C1 segment of cervical spinal cord (tissue), 14 donors: ENCODE data around the gene PRODH.
"Not testable (repeated sequence)": the region's sequence is repeated elsewhere in the genome, so short reads cannot be mapped to it uniquely, and the experiment has no call there.

Experiments
- DNase-seq, 14 donors: peaks; one replicate each; lab custom pipeline; 2025; lab: John Stamatoyannopoulos, UW

PRODH gene

GRCh38 chr22:18968011-18968749 is 32.1 kb upstream of the PRODH start:
- DNase-seq: no peak

GRCh38 chr22:18967391-18968010 is 31.4 kb upstream of the PRODH start:
- DNase-seq: peak in 4 of 14 donors; percentile 7 to 54 (median 24)

DNA sequence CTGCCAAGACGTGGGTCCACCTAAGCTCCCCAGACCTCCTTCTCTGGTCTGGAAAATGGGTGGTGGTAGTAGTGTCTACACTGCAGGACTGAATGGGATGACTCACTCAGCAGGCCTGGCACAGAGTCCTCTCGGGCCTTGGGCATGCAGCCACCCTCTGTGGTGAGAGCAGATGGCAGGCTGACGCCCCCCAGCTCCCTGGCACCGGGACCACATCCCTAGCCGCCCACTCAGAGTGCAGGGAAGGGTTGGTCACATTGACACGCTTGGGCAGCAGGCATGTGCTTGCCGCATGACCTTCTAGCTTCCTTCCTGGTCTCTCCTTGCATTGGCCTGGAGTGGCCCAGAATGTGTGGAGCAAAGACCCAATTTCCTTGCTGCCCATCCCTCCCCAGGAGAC is 30.7 kb upstream of the PRODH start:
- peak in 3 of 14 donors; percentile 3 to 93 (median 43) for DNase-seq

DNA sequence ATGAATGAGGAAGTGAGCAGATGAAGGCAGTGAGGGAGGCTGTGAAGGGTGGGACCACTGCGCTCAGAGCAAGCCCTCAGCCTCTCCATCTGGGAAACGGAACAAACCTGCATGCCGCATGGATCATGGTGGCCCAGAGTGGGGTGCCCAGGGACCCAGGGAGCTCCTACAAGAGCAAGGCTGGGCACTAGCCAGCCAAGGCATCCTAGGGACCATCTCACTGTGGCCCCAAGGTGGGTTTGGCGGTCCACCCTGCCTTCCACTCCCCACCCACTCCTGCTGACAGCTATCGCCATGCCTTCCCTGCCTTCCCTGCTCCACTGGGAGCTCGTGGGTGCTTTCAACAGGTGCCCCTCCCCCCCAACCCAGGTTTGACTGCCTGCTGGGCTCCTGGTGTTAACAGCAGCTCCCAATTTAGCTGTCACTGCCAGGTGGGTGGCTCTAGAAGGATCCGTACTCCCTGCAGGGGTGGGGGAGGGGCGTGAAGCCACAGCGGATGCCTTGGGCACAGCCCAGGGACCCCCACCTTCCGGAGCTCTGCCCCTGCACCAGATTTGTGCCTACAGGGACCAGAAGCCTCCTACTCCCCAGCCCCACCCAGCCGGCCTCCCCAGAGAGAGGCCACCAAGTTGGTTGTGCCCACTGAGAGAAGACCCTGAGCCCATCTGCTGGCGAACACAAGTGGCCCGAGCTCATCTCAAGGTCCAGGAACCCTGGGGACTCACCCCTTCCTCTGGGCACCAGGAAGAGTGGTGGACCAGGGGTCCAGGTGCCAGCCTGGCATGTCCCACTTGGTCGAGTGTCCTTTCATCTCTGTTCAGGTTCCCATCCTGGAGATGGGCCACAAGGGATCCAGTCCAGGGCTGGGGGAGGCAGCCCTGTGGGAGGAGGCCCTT is 29.7 kb upstream of the PRODH start:
- no peak for DNase-seq

GRCh38 chr22:18964501-18965265 is 28.6 kb upstream of the PRODH start:
- DNase-seq: not testable (repeated sequence)

DNA sequence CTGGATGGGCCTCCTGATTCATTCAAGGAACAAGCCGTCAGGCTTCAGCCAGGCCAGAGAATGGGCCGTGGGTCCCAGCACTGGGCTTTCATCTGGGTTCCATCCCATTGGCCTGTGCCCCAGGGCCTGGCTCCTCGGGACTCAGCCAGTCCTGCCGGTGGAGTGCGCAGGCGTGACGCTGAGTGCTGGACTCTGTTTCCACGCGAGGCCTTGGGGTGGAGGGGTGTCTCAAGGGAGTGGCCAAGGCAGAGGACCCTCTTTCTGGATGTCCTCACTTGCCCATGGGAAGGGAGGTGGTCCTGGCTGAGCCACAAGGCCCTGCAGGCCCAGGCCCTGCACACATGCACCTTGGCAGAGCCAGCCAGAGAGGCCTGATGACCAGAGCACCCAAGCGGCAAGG is 28.0 kb upstream of the PRODH start:
- peak in 1 of 14 donors; percentile 76 for DNase-seq

DNA sequence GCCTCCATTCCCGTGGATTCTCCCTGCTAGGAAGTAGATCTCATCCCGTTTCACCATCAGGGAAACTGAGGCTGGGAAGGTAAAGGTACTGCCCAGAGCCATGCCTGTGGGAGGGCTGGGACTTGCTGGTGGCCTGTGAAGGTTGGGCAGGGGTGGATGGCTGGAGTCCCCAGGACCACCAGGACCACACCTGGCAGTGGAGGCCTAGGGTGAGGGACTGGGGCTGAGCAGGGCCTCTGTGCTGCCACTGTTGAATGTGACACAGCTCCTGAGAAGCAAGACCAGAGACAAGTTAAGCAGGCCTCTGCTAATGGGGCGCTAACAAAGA is 26.2 kb upstream of the PRODH start:
- DNase-seq: no peak

GRCh38 chr22:18961632-18962307 is 25.7 kb upstream of the PRODH start:
- not testable (repeated sequence) for DNase-seq

DNA sequence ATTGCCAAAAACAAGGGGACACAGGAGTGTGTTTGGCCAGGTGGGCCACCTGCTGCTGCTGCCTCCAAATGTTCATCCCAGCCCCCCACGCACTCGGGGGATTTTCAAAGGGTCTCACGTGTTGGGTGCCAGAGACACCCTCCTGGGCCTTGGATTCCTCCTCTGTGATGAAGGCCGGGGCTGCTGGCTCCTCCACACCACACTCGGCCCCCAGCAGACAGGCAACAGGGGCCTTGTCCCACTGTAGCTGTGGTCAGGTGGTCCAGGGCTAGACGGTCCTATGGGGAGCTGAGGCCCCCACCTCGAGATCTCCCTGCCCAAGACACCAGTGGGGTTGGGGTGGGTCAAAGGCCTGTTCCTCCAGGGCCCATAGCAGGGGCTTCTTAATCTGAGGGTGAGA is 25.1 kb upstream of the PRODH start:
- DNase-seq: not testable (repeated sequence)

GRCh38 chr22:18960166-18960820 is 24.2 kb upstream of the PRODH start:
- DNase-seq: not testable (repeated sequence)

GRCh38 chr22:18959741-18960140 is 23.6 kb upstream of the PRODH start:
- DNase-seq: not testable (repeated sequence)

DNA sequence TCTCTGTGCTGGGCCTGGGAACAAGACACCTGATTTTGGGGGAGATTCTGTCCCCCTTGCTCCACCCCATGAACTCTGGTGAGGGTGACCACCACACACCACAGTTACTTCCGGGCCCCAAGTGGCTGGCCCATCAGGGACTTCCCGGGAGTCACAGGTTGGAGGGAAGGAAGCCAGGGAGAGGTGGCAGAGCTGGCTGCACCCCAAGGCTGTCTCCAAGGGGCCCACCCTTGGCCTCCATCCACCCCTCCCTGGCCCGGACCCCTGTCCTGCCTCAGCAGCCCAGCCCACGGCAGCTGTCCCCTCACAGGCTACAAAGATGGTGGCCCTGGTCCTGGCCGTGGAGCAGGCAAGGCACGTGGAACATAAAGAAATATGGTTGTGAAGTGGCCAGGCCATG is 23.2 kb upstream of the PRODH start:
- not testable (repeated sequence) for DNase-seq

DNA sequence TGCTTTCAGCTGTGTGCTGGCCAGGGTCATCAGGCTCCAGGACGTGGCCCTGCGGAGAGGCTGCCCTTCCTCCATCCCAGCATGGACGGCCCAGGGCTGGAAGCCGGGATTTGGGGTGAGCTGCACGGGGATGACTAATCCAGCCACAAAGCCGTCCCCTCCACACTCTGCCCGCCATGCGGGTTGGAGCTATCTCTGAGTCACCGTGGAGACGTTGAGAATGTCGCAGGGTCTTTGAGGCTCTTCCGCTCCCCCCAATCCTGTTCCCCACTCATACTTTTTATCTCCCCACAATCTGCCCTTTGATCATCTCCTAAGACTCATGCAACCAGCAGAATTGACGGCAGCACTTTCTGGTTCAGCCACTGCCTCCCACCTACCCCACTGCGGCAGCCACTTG is 22.6 kb upstream of the PRODH start:
- DNase-seq: not testable (repeated sequence)

GRCh38 chr22:18958321-18958705 is 22.2 kb upstream of the PRODH start:
- DNase-seq: peak in 3 of 14 donors; percentile 8 to 34 (median 23)

DNA sequence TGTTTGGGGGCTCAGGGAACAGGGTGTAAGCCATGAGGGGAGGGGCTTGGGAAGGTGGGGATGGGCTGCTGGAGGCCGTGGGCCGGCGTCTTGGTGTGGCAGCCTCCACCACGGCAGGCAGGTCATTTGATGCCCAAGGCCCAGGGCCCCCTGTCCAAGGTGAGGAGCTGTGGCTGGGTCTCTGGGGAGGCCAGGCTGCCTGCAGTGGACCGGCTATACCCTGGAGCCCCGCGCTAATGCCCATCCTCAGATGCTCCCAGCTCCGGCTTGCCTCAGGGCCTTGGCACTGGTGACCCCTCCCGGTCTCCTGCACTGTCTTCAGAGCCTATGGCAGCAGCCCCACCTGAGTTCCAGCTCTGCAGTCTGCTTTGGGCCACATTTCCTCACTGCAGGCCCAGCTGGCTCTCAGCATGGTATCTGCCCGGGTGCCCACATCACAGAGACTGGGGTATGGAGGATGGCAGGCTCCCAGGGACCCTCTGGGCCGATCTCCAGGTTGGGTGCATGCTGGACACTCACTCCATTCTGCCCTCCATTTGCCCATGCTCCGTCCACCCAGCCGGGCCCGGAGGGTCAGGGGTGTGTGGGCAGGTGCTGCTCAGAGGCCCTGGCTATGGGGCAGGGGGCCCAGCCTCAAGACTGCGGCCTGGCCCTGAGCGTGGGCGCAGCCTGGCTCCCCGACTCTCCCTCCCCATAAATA is 21.7 kb upstream of the PRODH start:
- DNase-seq: not testable (repeated sequence)

GRCh38 chr22:18956956-18957355 is 20.9 kb upstream of the PRODH start:
- not testable (repeated sequence) for DNase-seq

DNA sequence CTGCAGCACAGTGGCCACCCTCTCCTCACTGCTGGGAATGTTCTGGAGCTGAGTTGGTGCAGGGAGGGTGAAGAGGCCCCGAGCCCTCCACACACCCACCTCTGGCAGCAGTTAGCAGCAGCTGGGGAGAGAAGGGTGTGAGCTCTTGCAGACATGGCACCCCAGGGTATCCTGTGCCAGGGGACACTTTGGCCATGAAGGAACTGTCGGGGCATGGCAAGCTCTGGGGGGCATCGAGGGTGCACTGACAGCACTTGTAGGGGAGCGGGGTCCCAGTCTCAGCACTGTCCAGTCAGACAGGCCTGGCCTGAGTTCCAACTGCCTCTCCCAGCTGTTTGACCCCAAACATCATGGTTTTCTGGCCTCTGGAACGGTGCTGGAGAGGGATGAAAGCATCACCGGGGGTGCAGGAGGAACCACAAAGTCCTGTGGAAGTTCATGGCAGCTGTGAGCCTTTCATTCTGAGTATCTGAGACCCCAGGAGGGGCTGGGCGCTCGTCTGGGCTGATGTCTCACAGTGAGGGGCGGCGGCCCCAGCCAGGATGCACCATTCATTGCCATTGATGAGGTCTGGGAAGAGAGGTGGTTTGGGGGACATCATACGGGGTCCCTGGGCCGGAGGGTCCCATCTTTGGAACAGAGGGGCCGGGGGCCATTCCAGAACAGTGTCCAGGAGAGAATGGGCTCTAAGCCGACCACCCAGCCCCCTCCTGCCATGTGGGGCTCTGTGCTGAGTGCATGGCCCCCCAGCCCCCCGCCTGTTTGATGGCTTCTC is 20.2 kb upstream of the PRODH start:
- DNase-seq: not testable (repeated sequence)

DNA sequence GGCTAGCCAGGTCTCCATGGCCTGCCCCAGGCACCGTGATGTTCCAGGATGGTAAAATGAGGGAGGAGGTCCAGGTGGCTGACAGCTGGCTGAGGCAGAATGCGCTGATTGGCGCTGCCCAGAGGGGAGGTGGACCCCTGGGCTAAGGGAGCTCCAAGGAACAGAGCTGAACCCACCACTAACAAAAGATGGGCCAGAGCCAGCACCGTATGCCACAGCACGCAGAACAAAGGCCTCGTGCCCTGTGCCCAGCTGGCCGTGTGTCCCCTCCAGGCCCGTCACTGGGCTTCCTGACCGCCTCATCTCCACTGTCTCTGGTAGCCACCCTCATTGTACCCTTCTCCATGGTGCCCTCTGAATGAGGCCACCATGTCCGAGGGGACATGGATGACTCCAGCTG is 19.6 kb upstream of the PRODH start:
- DNase-seq: no peak

GRCh38 chr22:18954990-18955571 is 19.0 kb upstream of the PRODH start:
- DNase-seq: no peak
